IMR-90 (cell line): Measurements from ENCODE around the gene ABHD6. TPM values are rescaled to one million over a fixed set of nuclear protein-coding genes. Genes with fewer than 3 reads are reported as not detected.

Experiments
- ELK1 ChIP-seq: fragments of 150-350 bp; IDR thresholded peaks from 2 replicates; pipeline ENCODE4 v1.6.1; 2016; ENCODE audit warnings: low read depth, mild to moderate bottlenecking, low read length, moderate library complexity, borderline replicate concordance
- polyA plus RNA-seq, 3 experiments: library from polyadenylated mRNA; depleted of rRNA; stranded (reverse); fragments of >200 nt; gene quantifications; 2 replicates each; pipeline ENCODE4 v1.2.3, GENCODE V29; 2012; ENCODE audit warnings: low replicate concordance in 1 of 3
- total RNA-seq: library from RNA; depleted of rRNA; stranded (reverse); fragments of >200 nt; gene quantifications from 2 replicates; pipeline ENCODE4 v1.2.3, GENCODE V29; 2012

Gene ABHD6
- total and polyA plus RNA-seq, 2 of the 4 experiments (the other 2 are of a cell fraction): 5.0 to 5.6 TPM

- no peak for TF ChIP-seq ELK1
Observed at GRCh38 chr3:58299839-58300516, 62.4 kb downstream of the ABHD6 start (continued).
